SK-N-SH (cell line): ENCODE results near the gene BNC2.

Experiments used
- CHD2 ChIP-seq: fragments of 150-350 bp; IDR thresholded peaks from 2 replicates; pipeline ENCODE4 v1.6.1; 2018; ENCODE audit warnings: low read length; ENCODE audit not compliant: partially characterized antibody
- CTCF ChIP-seq: fragments of 200-600 bp; sonication (generic); IDR thresholded peaks from 2 replicates; pipeline ENCODE4 v1.6.1; 2017; ENCODE audit warnings: antibody characterized with exemption, mild to moderate bottlenecking, moderate library complexity
- FOXJ3 ChIP-seq: sonication (generic); formaldehyde crosslinking; IDR thresholded peaks from 2 replicates; pipeline ENCODE4 v1.5.1; 2020; ENCODE audit warnings: mild to moderate bottlenecking, missing genetic modification reagents
- IRF3 ChIP-seq: fragments of 150-350 bp; IDR thresholded peaks from 2 replicates; pipeline ENCODE4 v1.6.1; 2016; ENCODE audit warnings: mild to moderate bottlenecking, low read depth, low read length
- REST ChIP-seq: IDR thresholded peaks from 2 replicates; pipeline ENCODE4 v1.6.1; 2012; ENCODE audit warnings: mild to moderate bottlenecking, low read depth, low read length, moderate library complexity
- RFX5 ChIP-seq: IDR thresholded peaks from 2 replicates; pipeline ENCODE4 v1.6.1; 2012; ENCODE audit warnings: mild to moderate bottlenecking, improper control_type of control experiment, low read length
- USF2 ChIP-seq: fragments of 150-350 bp; IDR thresholded peaks from 2 replicates; pipeline ENCODE4 v1.6.1; 2017; ENCODE audit warnings: antibody characterized with exemption, low read length, low read depth, borderline replicate concordance

GRCh38 chr9:16679327-16679821 lies 191.1 kb downstream of the BNC2 start:
- no peak for TF ChIP-seq CTCF
- TF ChIP-seq USF2, result no peak
- TF ChIP-seq IRF3, result no peak
- peak; percentile 70 for TF ChIP-seq CHD2
- no peak for TF ChIP-seq RFX5
- no peak for TF ChIP-seq REST
- no peak for TF ChIP-seq FOXJ3 (CRISPR knock-in tag)
